Small intestine (tissue), 16 donors: ENCODE measurements around the gene HTRA2. TPM values are rescaled to one million over a fixed set of nuclear protein-coding genes. Genes with fewer than 3 reads are reported as not detected.
"Not testable (repeated sequence)": the region's sequence is repeated elsewhere in the genome, so short reads cannot be mapped to it uniquely, and the experiment has no call there.

Experiments
- DNase-seq, 2 donors: peaks; one replicate each; pipeline versions ENCODE4 v3.0.0 to v3.0.0-alpha.2; 2013
- FAIRE-seq: peaks from 2 replicates; lab custom pipeline; 2012; peaks lifted over from hg19 to GRCh38; lab: Jason Lieb, UNC
- H3K27ac ChIP-seq, 3 donors: one replicate each; pipeline ENCODE4 v1.5.1; 2013; ENCODE audit warnings: low read length in 2 of 3, mild to moderate bottlenecking in 2 of 3, control low read depth in 1 of 3, inconsistent platforms in 1 of 3, low read depth in 1 of 3, moderate library complexity in 1 of 3
- H3K27me3 ChIP-seq, 3 donors: one replicate each; pipeline ENCODE4 v1.6.1; 2013; ENCODE audit warnings: low read length in 3 of 3, inconsistent platforms in 1 of 3; ENCODE audit not compliant: control insufficient read depth in 3 of 3, insufficient read depth in 3 of 3
- H3K36me3 ChIP-seq, 3 donors: one replicate each; pipeline ENCODE4 v1.6.1; 2013; ENCODE audit warnings: low read length in 3 of 3, inconsistent platforms in 1 of 3, low read depth in 1 of 3, mild to moderate bottlenecking in 1 of 3, moderate library complexity in 1 of 3; ENCODE audit not compliant: control insufficient read depth in 3 of 3, insufficient read depth in 2 of 3
- H3K4me1 ChIP-seq, 3 donors: one replicate each; pipeline ENCODE4 v1.6.1; 2013; ENCODE audit warnings: low read length in 2 of 3, inconsistent platforms in 1 of 3, low read depth in 1 of 3, mild to moderate bottlenecking in 1 of 3, moderate library complexity in 1 of 3; ENCODE audit not compliant: control insufficient read depth in 3 of 3, insufficient read depth in 2 of 3
- H3K4me3 ChIP-seq, 3 donors: one replicate each; pipeline ENCODE4 v1.5.1; 2013; ENCODE audit warnings: low read length in 3 of 3, control low read depth in 1 of 3, inconsistent platforms in 1 of 3, low read depth in 1 of 3, mild to moderate bottlenecking in 1 of 3, moderate library complexity in 1 of 3
- H3K9me3 ChIP-seq, 2 donors: one replicate each; pipeline ENCODE4 v1.6.1; 2013; ENCODE audit warnings: low read depth in 1 of 2, low read length in 1 of 2; ENCODE audit not compliant: control insufficient read depth in 2 of 2, insufficient read depth in 1 of 2
- WGBS, 3 donors: extraction: QIAGEN DNeasy Blood & Tissue Kit; methylation state at CpG; one replicate each; pipeline ENCODE4 v1.1.7; 2013; 5-methylcytosine and 5-hydroxymethylcytosine counted together
- long read RNA-seq, 10 donors: transcript quantifications; one replicate each; lab custom pipeline, GENCODE V29; 2026
- polyA plus RNA-seq, 4 donors: library from polyadenylated mRNA; stranded (reverse) in 3 of 4; unstranded in 1 of 4; fragments of 200-250 nt in 3 of 4; fragments of 120-200 nt in 1 of 4; gene quantifications; one replicate each; pipeline versions ENCODE4 v1.2.1 to v1.2.3, GENCODE V29; 2013
- donor health status: healthy with polysubstance abuse.
- donor health status: control.
- donor health status: control.
- donor health status: Bipolar disorder and iron deficiency.
- donor health status: healthy.

Gene HTRA2
- 10 to 100 TPM; 20.4 to 42.3 (median 28.1) TPM for polyA plus RNA-seq
- long read RNA-seq, donor 1: 0 reads
- long read RNA-seq, donor 2, transcript HTRA2-201 (8 exons, 2,370 nt): major isoform, 5 of 7 reads
- long read RNA-seq, donor 2, partial matches to known transcripts: 0 of 7 reads
- long read RNA-seq, donor 2, other reads (novel, unspliced or antisense): 0 of 7 reads
- long read RNA-seq, donor 3, partial matches to known transcripts: 0 of 5 reads
- long read RNA-seq, donor 3, other reads (novel, unspliced or antisense): 0 of 5 reads
- long read RNA-seq, donor 4: 0 reads
- long read RNA-seq, donor 5, partial matches to known transcripts: 0 of 1 reads
- long read RNA-seq, donor 5, other reads (novel, unspliced or antisense): 0 of 1 reads
- long read RNA-seq, donor 6, partial matches to known transcripts: 0 of 2 reads
- long read RNA-seq, donor 6, other reads (novel, unspliced or antisense): 0 of 2 reads
- long read RNA-seq, donor 7: 0 reads
- long read RNA-seq, donor 8, partial matches to known transcripts: 0 of 1 reads
- long read RNA-seq, donor 8, other reads (novel, unspliced or antisense): 0 of 1 reads
- long read RNA-seq, donor 9, partial matches to known transcripts: 18 of 29 reads
- long read RNA-seq, donor 9, other reads (novel, unspliced or antisense): 7 of 29 reads
- long read RNA-seq, donor 10, transcript HTRA2-201 (8 exons, 2,370 nt): major isoform, 7 of 18 reads
- long read RNA-seq, donor 10, partial matches to known transcripts: 10 of 18 reads
- long read RNA-seq, donor 10, other reads (novel, unspliced or antisense): 0 of 18 reads

GRCh38 chr2:74529357-74530238, at the start of gene HTRA2, which contains the start of gene AUP1:
HTRA2 (plus strand) TSS chr2:74529933; CDS start chr2:74530007, 74 bp downstream.
AUP1 (minus strand) TSS chr2:74529706; CDS start chr2:74529629, 77 bp downstream.
- 0 to 1% (median 0%) methylated on average over 52 to 87 of the region's 87 CpGs for WGBS, 3 donors
- FAIRE-seq (no peak), DNase-seq (peak; percentile 99)
- Histone ChIP-seq H3K27ac (peak within 1 kb of the TSS; percentile 80 to 94 (median 82)), H3K4me3 (peak within 1 kb of the TSS; percentile 65 to 96 (median 83)), H3K27me3 (no peaks in the 10 kb centered on the region), H3K4me1 (peaks cover 0 to 24% (median 5%) of the 10 kb centered on the region in 3 donors), H3K36me3 (peaks cover 3 to 48% (median 5%) of the 10 kb centered on the region in 3 donors), H3K9me3 (peaks cover 0 to 6% of the 10 kb centered on the region in 2 donors)

- peaks cover 0 to 53% (median 4%) of the 10 kb centered on the region in 3 donors for H3K36me3 ChIP-seq
Measured at GRCh38 chr2:74481431-74481830, 48.3 kb upstream of the HTRA2 start.

DNA sequence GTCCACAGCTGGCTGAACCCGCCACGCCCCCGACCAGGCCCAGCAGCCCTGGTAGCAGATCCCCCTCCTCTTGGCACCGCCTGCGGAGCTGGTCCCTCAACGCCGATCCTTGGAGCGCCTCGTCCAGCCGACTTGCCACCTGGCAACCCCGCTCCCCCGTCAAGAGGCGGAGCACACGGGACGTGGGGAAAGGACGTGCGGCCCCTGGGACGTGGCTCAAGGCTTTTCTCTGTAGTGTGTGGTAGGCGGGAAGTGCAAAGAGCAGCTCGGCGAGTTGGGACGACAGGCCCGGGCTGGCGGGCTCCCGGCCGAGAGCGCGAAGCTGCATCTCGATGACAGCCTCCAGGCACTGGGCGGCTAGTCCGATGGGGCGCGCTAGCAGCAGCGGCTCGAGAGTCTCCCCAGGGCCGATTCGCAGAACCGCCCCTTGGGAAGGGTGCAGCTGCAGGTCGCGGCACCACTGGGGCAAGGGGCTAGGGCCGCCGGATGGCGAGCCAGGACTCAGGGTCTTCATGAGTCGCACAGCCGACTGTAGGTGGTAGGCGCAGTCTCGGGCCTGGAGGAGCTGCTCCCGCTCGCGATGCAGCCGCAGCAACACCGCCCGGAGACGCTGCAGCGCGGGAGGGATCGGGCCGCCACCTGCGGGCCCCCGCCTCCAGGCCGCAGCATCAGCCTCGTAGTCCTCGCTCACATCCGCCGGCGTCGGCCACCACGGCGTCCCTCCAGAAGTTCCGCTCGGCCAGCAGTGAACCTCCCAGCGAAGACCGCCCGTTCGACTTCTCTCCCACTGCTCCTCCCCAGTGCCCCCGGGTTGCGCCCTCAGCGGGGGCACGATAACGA, 47.6 kb upstream of the HTRA2 start:
- H3K27me3 ChIP-seq: no peaks in the 10 kb centered on the region
- no peaks in the 10 kb centered on the region for H3K9me3 ChIP-seq
- FAIRE-seq (no peak), DNase-seq (peak; percentile 45 to 66)
- H3K4me1 ChIP-seq: peaks cover 0 to 24% (median 2%) of the 10 kb centered on the region in 3 donors
- 1 to 2% (median 1%) methylated on average over 67 to 80 of the region's 80 CpGs for WGBS, 3 donors
- H3K27ac ChIP-seq: peak overlapping the region; percentile 86 to 96 (median 87)
- H3K36me3 ChIP-seq: peaks cover 0 to 58% (median 4%) of the 10 kb centered on the region in 3 donors
- peak overlapping the region; percentile 81 to 90 (median 85) for H3K4me3 ChIP-seq

More at GRCh38 chr2:74481431-74481830, 48.3 kb upstream of the HTRA2 start:
- FAIRE-seq (no peak), DNase-seq (no peak)
- Histone ChIP-seq H3K9me3 (no peaks in the 10 kb centered on the region), H3K27ac (peak overlapping the region in 1 of 3 donors; percentile 86), H3K4me1 (peaks cover 0 to 29% (median 2%) of the 10 kb centered on the region in 3 donors), H3K4me3 (peak overlapping the region in 2 of 3 donors; percentile 81 to 85), H3K27me3 (no peaks in the 10 kb centered on the region)
- WGBS, 3 donors: 23 to 38% (median 27%) methylated on average over 3 of the region's 3 CpGs

GRCh38 chr2:74482801-74483674, 46.7 kb upstream of the HTRA2 start, which contains the start of the genes CCDC142 and TTC31:
CCDC142 (minus strand) TSS chr2:74482998; CDS start chr2:74482837, 161 bp downstream.
TTC31 (plus strand) TSS chr2:74483081; CDS start chr2:74483096, 15 bp downstream.
- FAIRE-seq (no peak), DNase-seq (peak; percentile 99)
- Histone ChIP-seq H3K4me3 (peak within 1 kb of the TSS; percentile 81 to 90 (median 85)), H3K4me1 (peaks cover 0 to 25% (median 2%) of the 10 kb centered on the region in 3 donors), H3K27ac (peak within 1 kb of the TSS; percentile 86 to 96 (median 87)), H3K9me3 (no peaks in the 10 kb centered on the region), H3K36me3 (peaks cover 0 to 58% (median 2%) of the 10 kb centered on the region in 3 donors), H3K27me3 (no peaks in the 10 kb centered on the region)
- WGBS, 3 donors: 0 to 1% (median 1%) methylated on average over 47 to 50 of the region's 50 CpGs

GRCh38 chr2:74483675-74484164, 46.0 kb upstream of the HTRA2 start:
- Histone ChIP-seq H3K4me3 (peak overlapping the region; percentile 81 to 90 (median 85)), H3K36me3 (peaks cover 0 to 52% (median 0%) of the 10 kb centered on the region in 3 donors), H3K27ac (peak overlapping the region in 1 of 3 donors; percentile 86), H3K4me1 (peaks cover 0 to 32% (median 2%) of the 10 kb centered on the region in 3 donors)
- not testable (repeated sequence) for H3K27me3 ChIP-seq, FAIRE-seq, H3K9me3 ChIP-seq, DNase-seq
- 45 to 72% (median 58%) methylated on average over 19 of the region's 19 CpGs for WGBS, 3 donors

DNA sequence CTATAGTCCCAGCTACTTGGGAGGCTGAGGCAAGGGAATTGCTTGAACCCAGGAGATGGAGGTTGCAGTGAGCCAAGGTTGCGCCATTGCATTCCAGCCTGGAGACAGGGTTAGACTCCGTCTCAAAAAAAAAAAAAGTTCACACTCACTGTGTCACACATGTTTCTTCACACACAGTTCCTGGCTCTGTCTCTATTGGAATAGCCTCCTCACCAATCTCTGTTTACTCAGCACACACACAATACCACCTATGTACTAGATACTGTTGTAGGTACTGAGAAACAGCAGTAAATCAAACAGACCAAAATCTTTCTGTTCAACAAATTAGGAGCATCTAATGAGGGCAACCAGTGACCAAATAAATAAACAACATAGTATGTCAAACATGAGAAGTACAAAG, 43.6 kb upstream of the HTRA2 start:
- no peaks in the 10 kb centered on the region for H3K9me3 ChIP-seq
- peaks cover 1 to 57% (median 3%) of the 10 kb centered on the region in 3 donors for H3K36me3 ChIP-seq
- no peak overlapping the region for H3K27ac ChIP-seq
- FAIRE-seq (no peak), DNase-seq (no peak)
- no peaks in the 10 kb centered on the region for H3K27me3 ChIP-seq
- 90 to 94% (median 93%) methylated on average over 2 of the region's 2 CpGs for WGBS, 3 donors
- H3K4me3 ChIP-seq: no peak overlapping the region
- H3K4me1 ChIP-seq: peaks cover 2 to 46% (median 5%) of the 10 kb centered on the region in 3 donors
